A549 (cell line): ENCODE measurements around the gene TIPARP. TPM values are rescaled to one million over a fixed set of nuclear protein-coding genes. Genes with fewer than 3 reads are reported as not detected.

ENCODE experiments used
- ATAC-seq, 2 experiments: fragments of 200-7000 bp in 1 of 2; fragments of >200 bp in 1 of 2; cut with Nextera tagmentation in 1 of 2; cut with Tn5 transposase in 1 of 2; 3 replicates each; pipeline versions ENCODE4 v1.8.0 to v1.9.1; 2018 to 2020; ENCODE audit warnings: mild to moderate bottlenecking in 1 of 2, moderate library complexity in 1 of 2
- CTCF ChIA-PET: fragments of 300-600 bp; sonication (Branson Sonifier 250); formaldehyde crosslinking; extraction: SDS; loops from one replicate; lab custom pipeline; 2021; ENCODE audit warnings: antibody characterized with exemption, inconsistent platforms; lab: Yijun Ruan, JAX
- POLR2A ChIA-PET: fragments of 350-600 bp; formaldehyde crosslinking; extraction: SDS; loops from one replicate; lab custom pipeline; 2021; ENCODE audit warnings: antibody characterized with exemption, inconsistent platforms; lab: Yijun Ruan, JAX
- DNase-seq, 2 experiments: peaks; one replicate each; pipeline versions ENCODE4 v3.0.0 to v3.0.0-alpha.2; 2011 to 2016; ENCODE audit warnings: low read depth in 1 of 2, low spot score in 1 of 2
- FAIRE-seq: peaks from 2 replicates; lab custom pipeline; 2011; peaks lifted over from hg19 to GRCh38; lab: Jason Lieb, UNC
- H3K27ac ChIP-seq, 2 experiments: fragments of >200 bp; sonication (Bioruptor Twin); formaldehyde crosslinking; 3 replicates each; pipeline ENCODE4 v1.5.1; 2016 to 2017
- H3K4me1 ChIP-seq: fragments of >200 bp; sonication (Bioruptor Twin); formaldehyde crosslinking; 3 replicates; pipeline ENCODE4 v1.6.1; 2016
- H3K4me2 ChIP-seq: fragments of >200 bp; sonication (Bioruptor Twin); formaldehyde crosslinking; 3 replicates; pipeline ENCODE4 v1.6.1; 2016
- H3K4me3 ChIP-seq: fragments of >200 bp; sonication (Bioruptor Twin); formaldehyde crosslinking; 3 replicates; pipeline ENCODE4 v1.5.1; 2016
- H3K9me3 ChIP-seq: fragments of >200 bp; sonication (Bioruptor Twin); formaldehyde crosslinking; 3 replicates; pipeline ENCODE4 v1.6.1; 2016
- BHLHE40 ChIP-seq: IDR thresholded peaks from 2 replicates; pipeline ENCODE4 v1.6.1; 2012; ENCODE audit warnings: low read depth, low read length, inconsistent platforms
- CBX2 ChIP-seq: fragments of 200-600 bp; sonication (generic); IDR thresholded peaks from 2 replicates; pipeline ENCODE4 v1.6.1; 2016; ENCODE audit warnings: low read depth, mild to moderate bottlenecking, borderline replicate concordance
- CEBPB ChIP-seq, 2 experiments: fragments of >200 bp in 1 of 2; sonication (Bioruptor Twin) in 1 of 2; formaldehyde crosslinking in 1 of 2; IDR thresholded peaks; 2 replicates each; pipeline ENCODE4 v1.6.1; 2012 to 2016
- CHD2 ChIP-seq: fragments of 150-350 bp; IDR thresholded peaks from 2 replicates; pipeline ENCODE4 v1.6.1; 2014; ENCODE audit warnings: low read length; ENCODE audit not compliant: partially characterized antibody
- FOXS1 ChIP-seq: fragments of 250-450 bp; sonication (Bioruptor Pico); IDR thresholded peaks from 2 replicates; pipeline ENCODE4 v1.5.0; 2020; ENCODE audit warnings: mild to moderate bottlenecking, moderate library complexity
- GATA3 ChIP-seq: IDR thresholded peaks from 2 replicates; pipeline ENCODE4 v1.6.1; 2012; ENCODE audit warnings: borderline replicate concordance
- HOXB5 ChIP-seq: fragments of 250-450 bp; sonication (Bioruptor Pico); IDR thresholded peaks from 2 replicates; pipeline ENCODE4 v1.5.0; 2020; ENCODE audit warnings: mild to moderate bottlenecking, moderate library complexity
- JUNB ChIP-seq: fragments of >200 bp; sonication (Bioruptor Twin); formaldehyde crosslinking; IDR thresholded peaks from 2 replicates; pipeline ENCODE4 v1.6.1; 2016
- KDM5A ChIP-seq: fragments of 200-600 bp; sonication (generic); IDR thresholded peaks from 2 replicates; pipeline ENCODE4 v1.6.1; 2016; ENCODE audit warnings: antibody characterized with exemption, mild to moderate bottlenecking
- NFE2L2 ChIP-seq: fragments of 150-350 bp; conservative IDR thresholded peaks from 2 replicates; pipeline ENCODE4 v1.6.1; 2014; ENCODE audit warnings: low read length
- NR3C1 ChIP-seq: fragments of >200 bp; sonication (Bioruptor Twin); formaldehyde crosslinking; IDR thresholded peaks from 3 replicates; pipeline ENCODE4 v1.6.1; 2017
- PHF8 ChIP-seq: fragments of 200-600 bp; sonication (generic); IDR thresholded peaks from 2 replicates; pipeline ENCODE4 v1.6.1; 2016; ENCODE audit warnings: low read depth, mild to moderate bottlenecking, antibody characterized with exemption, moderate library complexity, borderline replicate concordance
- POLR2AphosphoS2 ChIP-seq: conservative IDR thresholded peaks from 2 replicates; pipeline ENCODE4 v1.6.1; 2012; ENCODE audit warnings: low read length, improper control_type of control experiment, inconsistent platforms
- RARB ChIP-seq: fragments of 250-450 bp; sonication (Bioruptor Pico); IDR thresholded peaks from 2 replicates; pipeline ENCODE4 v1.8.0; 2021; ENCODE audit warnings: mild to moderate bottlenecking, moderate library complexity
- RCOR1 ChIP-seq: fragments of 150-350 bp; IDR thresholded peaks from 2 replicates; pipeline ENCODE4 v1.6.1; 2014; ENCODE audit warnings: antibody characterized with exemption, low read length, low read depth
- SMC3 ChIP-seq: fragments of >200 bp; sonication (Bioruptor Twin); formaldehyde crosslinking; IDR thresholded peaks from 3 replicates; pipeline ENCODE4 v1.6.1; 2018; ENCODE audit warnings: inconsistent platforms
- SREBF2 ChIP-seq: fragments of 450-650 bp; IDR thresholded peaks from 2 replicates; pipeline ENCODE4 v1.6.1; 2014; ENCODE audit warnings: mild to moderate bottlenecking, moderate library complexity
- ZNF302 ChIP-seq: fragments of 250-450 bp; sonication (Bioruptor Pico); IDR thresholded peaks from 2 replicates; pipeline ENCODE4 v1.9.0; 2021; ENCODE audit warnings: inconsistent platforms, mild to moderate bottlenecking, moderate library complexity
- WGBS: methylation state at CpG from one replicate; pipeline ENCODE4 v1.1.6; 2017; ENCODE audit errors: missing lambda C conversion rate; 5-methylcytosine and 5-hydroxymethylcytosine counted together
- polyA plus RNA-seq, 4 experiments: library from polyadenylated mRNA; depleted of rRNA in 3 of 4; stranded (reverse); fragments of >200 nt; fragmentation: RNase III in 1 of 4; extraction: RNeasy Plus Mini Kit Qiagen cat#74134 plus additional on column Dnase treatment in 1 of 4; gene quantifications; 2 replicates in 3 of 4; 3 replicates in 1 of 4; pipeline ENCODE4 v1.2.3, GENCODE V29; 2011 to 2017
- TF ChIP-seq, protein P1 (sequence below): fragments of 250-450 bp; sonication (Bioruptor Pico); IDR thresholded peaks from 2 replicates; pipeline ENCODE4 v1.5.0; 2020; ENCODE audit warnings: low read depth, mild to moderate bottlenecking, moderate library complexity
- TF ChIP-seq, protein P2 (sequence below): fragments of 150-350 bp; IDR thresholded peaks from 2 replicates; pipeline ENCODE4 v1.6.1; 2014; ENCODE audit warnings: low read depth, mild to moderate bottlenecking, low read length
- TF ChIP-seq, protein P3 (sequence below): fragments of >200 bp; sonication (Bioruptor Twin); formaldehyde crosslinking; IDR thresholded peaks from 3 replicates; pipeline ENCODE4 v1.6.1; 2016
- TF ChIP-seq, protein P4 (sequence below): IDR thresholded peaks from 2 replicates; pipeline ENCODE4 v1.6.1; 2012

The TIPARP gene
- polyA plus RNA-seq, 2 of the 4 experiments (the other 2 are of a cell fraction): 11.8 to 16.5 TPM

DNA sequence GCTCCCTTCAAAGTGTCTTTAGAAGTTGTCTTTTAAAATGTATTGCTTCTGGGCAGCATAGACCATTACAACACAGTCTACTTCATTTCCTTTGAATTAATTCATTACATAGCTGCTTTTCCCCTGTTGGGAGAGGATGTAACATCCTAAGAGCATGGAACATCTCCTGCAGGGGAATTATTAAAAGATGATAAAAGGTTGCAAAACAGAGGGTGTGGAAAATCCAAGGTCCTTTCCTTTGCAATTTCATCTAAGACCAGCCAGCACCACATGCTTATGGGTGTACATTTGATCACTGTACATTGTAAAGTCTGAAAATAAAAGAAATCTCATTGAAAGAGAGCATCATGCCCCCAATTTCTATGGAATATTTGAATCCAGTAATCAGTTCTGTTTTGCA, 57.4 kb downstream of the TIPARP start:
- H3K4me3 ChIP-seq: no peak overlapping the region
- ChIA-PET POLR2A (no interaction called here), CTCF (no interaction called here)
- H3K27ac ChIP-seq: no peak overlapping the region
- no peak for ATAC-seq
- no peak for DNase-seq
- H3K4me2 ChIP-seq: no peak overlapping the region
- FAIRE-seq: no peak
- TF ChIP-seq BHLHE40 (no peak), CEBPB (IDR thresholded peaks at IDR 0.05) (no peak), CHD2 (no peak), GATA3 (no peak), CBX2 (no peak), RCOR1 (no peak), ZNF302 (no peak), SREBF2 (no peak), JUNB (no peak), SMC3 (no peak)
- TF ChIP-seq, protein P1, sequence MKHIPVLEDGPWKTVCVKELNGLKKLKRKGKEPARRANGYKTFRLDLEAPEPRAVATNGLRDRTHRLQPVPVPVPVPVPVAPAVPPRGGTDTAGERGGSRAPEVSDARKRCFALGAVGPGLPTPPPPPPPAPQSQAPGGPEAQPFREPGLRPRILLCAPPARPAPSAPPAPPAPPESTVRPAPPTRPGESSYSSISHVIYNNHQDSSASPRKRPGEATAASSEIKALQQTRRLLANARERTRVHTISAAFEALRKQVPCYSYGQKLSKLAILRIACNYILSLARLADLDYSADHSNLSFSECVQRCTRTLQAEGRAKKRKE (CRISPR knock-in tag): no peak
- TF ChIP-seq, protein P2, sequence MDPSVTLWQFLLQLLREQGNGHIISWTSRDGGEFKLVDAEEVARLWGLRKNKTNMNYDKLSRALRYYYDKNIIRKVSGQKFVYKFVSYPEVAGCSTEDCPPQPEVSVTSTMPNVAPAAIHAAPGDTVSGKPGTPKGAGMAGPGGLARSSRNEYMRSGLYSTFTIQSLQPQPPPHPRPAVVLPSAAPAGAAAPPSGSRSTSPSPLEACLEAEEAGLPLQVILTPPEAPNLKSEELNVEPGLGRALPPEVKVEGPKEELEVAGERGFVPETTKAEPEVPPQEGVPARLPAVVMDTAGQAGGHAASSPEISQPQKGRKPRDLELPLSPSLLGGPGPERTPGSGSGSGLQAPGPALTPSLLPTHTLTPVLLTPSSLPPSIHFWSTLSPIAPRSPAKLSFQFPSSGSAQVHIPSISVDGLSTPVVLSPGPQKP: no peak
- TF ChIP-seq, protein P3, sequence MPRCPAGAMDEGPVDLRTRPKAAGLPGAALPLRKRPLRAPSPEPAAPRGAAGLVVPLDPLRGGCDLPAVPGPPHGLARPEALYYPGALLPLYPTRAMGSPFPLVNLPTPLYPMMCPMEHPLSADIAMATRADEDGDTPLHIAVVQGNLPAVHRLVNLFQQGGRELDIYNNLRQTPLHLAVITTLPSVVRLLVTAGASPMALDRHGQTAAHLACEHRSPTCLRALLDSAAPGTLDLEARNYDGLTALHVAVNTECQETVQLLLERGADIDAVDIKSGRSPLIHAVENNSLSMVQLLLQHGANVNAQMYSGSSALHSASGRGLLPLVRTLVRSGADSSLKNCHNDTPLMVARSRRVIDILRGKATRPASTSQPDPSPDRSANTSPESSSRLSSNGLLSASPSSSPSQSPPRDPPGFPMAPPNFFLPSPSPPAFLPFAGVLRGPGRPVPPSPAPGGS: no peak
- TF ChIP-seq, all 56 proteins: peak for 0
- Histone ChIP-seq H3K9me3 (no peaks in the 10 kb centered on the region), H3K4me1 (peaks cover 11% of the 10 kb centered on the region; the same call in 2 of the 3 replicates)

DNA sequence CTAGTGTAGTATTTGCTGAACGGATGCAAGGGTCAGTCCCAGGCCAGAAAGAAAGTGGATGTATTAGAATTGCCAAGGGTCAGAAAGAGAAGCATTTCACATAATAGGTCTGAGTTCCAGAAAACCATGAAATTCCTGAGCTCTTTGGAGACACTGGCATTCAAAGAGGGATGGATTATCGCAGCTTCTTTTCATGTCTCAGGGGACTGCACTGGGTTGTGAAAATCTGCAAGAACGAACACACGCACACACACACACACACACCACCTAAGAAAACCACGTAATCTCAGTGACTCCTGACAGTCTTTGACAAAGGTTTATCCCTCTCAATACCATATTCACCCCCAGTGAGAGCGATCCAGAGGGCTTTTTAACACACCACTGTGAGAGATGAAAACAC, 57.9 kb downstream of the TIPARP start:
- Histone ChIP-seq H3K27ac (no peak overlapping the region), H3K4me3 (no peak overlapping the region), H3K4me1 (peaks cover 11% of the 10 kb centered on the region; the same call in 2 of the 3 replicates), H3K4me2 (no peak overlapping the region), H3K9me3 (no peaks in the 10 kb centered on the region)
- TF ChIP-seq NFE2L2 (no peak), POLR2AphosphoS2 (no peak), NR3C1 (no peak), FOXS1 (CRISPR knock-in tag) (no peak), PHF8 (no peak), RARB (CRISPR knock-in tag) (no peak), HOXB5 (CRISPR knock-in tag) (no peak), KDM5A (no peak)
- TF ChIP-seq, protein P1 (CRISPR knock-in tag): no peak
- TF ChIP-seq, protein P2: no peak
- TF ChIP-seq, protein P4, sequence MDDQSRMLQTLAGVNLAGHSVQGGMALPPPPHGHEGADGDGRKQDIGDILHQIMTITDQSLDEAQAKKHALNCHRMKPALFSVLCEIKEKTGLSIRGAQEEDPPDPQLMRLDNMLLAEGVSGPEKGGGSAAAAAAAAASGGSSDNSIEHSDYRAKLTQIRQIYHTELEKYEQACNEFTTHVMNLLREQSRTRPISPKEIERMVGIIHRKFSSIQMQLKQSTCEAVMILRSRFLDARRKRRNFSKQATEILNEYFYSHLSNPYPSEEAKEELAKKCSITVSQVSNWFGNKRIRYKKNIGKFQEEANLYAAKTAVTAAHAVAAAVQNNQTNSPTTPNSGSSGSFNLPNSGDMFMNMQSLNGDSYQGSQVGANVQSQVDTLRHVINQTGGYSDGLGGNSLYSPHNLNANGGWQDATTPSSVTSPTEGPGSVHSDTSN: no peak
- ATAC-seq: no peak
- 66% methylated on average over 6 of the region's 6 CpGs for WGBS
- DNase-seq: no peak
- no peak for FAIRE-seq
- ChIA-PET POLR2A (no interaction called here), CTCF (no interaction called here)
